IMR-90 (cell line): ENCODE results near the gene PPIAL4G. TPM values are rescaled to one million over a fixed set of nuclear protein-coding genes. Genes with fewer than 3 reads are reported as not detected.

ENCODE experiments used
- ATAC-seq: fragments of 200-7000 bp; cut with Tn5 transposase; 2 replicates; pipeline ENCODE4 v1.9.1; 2020; ENCODE audit warnings: low read depth, mild to moderate bottlenecking, moderate library complexity
- BruUV-seq: library from RNA; stranded (reverse); fragments of 400-500 nt; replicated peaks from 2 replicates; lab custom pipeline; 2021; lab: Mats Ljungman, UMichigan
- CTCF ChIA-PET: fragments of 300-600 bp; formaldehyde crosslinking; extraction: SDS; loops from one replicate; lab custom pipeline; 2021; ENCODE audit warnings: antibody characterized with exemption; lab: Yijun Ruan, JAX
- POLR2A ChIA-PET: fragments of 300-600 bp; sonication (Branson Sonifier 250); formaldehyde crosslinking; loops from one replicate; lab custom pipeline; 2022; ENCODE audit warnings: antibody characterized with exemption; ENCODE audit not compliant: unreplicated experiment; lab: Charles Lee
- DNase-seq: peaks from one replicate; pipeline ENCODE4 v3.0.0; 2013
- H2AFZ ChIP-seq: replicated peaks from 2 replicates; pipeline ENCODE3; 2013; ENCODE audit warnings: low read length, mild to moderate bottlenecking; ENCODE audit not compliant: poor library complexity
- H2AK5ac ChIP-seq: 2 replicates; pipeline ENCODE4 v1.6.1; 2013; ENCODE audit warnings: low read depth, low read length, inconsistent platforms
- H2AK9ac ChIP-seq: replicated peaks from 2 replicates; pipeline ENCODE3; 2013; ENCODE audit warnings: mild to moderate bottlenecking, low read depth, low read length, moderate library complexity; ENCODE audit not compliant: poor library complexity
- H2BK120ac ChIP-seq: 2 replicates; pipeline ENCODE4 v1.6.1; 2013; ENCODE audit warnings: low read depth, low read length, inconsistent platforms
- H2BK15ac ChIP-seq: 3 replicates; pipeline ENCODE4 v1.6.1; 2013; ENCODE audit warnings: low read depth, low read length, inconsistent platforms
- H2BK20ac ChIP-seq: 2 replicates; pipeline ENCODE4 v1.6.1; 2013; ENCODE audit warnings: low read depth, mild to moderate bottlenecking, inconsistent platforms, low read length, moderate library complexity
- H2BK5ac ChIP-seq: 2 replicates; pipeline ENCODE4 v1.6.1; 2013; ENCODE audit warnings: mild to moderate bottlenecking, low read depth, low read length, inconsistent platforms; ENCODE audit not compliant: poor library complexity, severe bottlenecking
- H3K14ac ChIP-seq: replicated peaks from 2 replicates; pipeline ENCODE4 v1.6.1; 2013; ENCODE audit warnings: low read depth, low read length, inconsistent platforms
- H3K18ac ChIP-seq: 2 replicates; pipeline ENCODE4 v1.6.1; 2013; ENCODE audit warnings: low read depth, low read length, control low read depth
- H3K23ac ChIP-seq: 2 replicates; pipeline ENCODE4 v1.6.1; 2013; ENCODE audit warnings: low read depth, low read length, inconsistent platforms
- H3K27ac ChIP-seq: 2 replicates; pipeline ENCODE4 v1.5.1; 2013; ENCODE audit warnings: mild to moderate bottlenecking, control low read depth, low read length; ENCODE audit not compliant: insufficient read depth
- H3K27me3 ChIP-seq: 2 replicates; pipeline ENCODE4 v1.6.1; 2013; ENCODE audit warnings: low read length; ENCODE audit not compliant: control insufficient read depth, insufficient read depth
- H3K36me3 ChIP-seq: 2 replicates; pipeline ENCODE4 v1.6.1; 2013; ENCODE audit warnings: low read length, mixed read lengths; ENCODE audit not compliant: control insufficient read depth, insufficient read depth
- H3K4ac ChIP-seq: 2 replicates; pipeline ENCODE4 v1.6.1; 2013; ENCODE audit warnings: low read depth, low read length, inconsistent platforms
- H3K4me1 ChIP-seq: 2 replicates; pipeline ENCODE4 v1.6.1; 2013; ENCODE audit warnings: low read length, mixed read lengths; ENCODE audit not compliant: control insufficient read depth, insufficient read depth
- H3K4me2 ChIP-seq: 2 replicates; pipeline ENCODE4 v1.6.1; 2013; ENCODE audit warnings: low read depth, mild to moderate bottlenecking, control low read depth, low read length, moderate library complexity
- H3K4me3 ChIP-seq: 2 replicates; pipeline ENCODE4 v1.5.1; 2013; ENCODE audit warnings: low read depth, mild to moderate bottlenecking, control low read depth, low read length, moderate library complexity; ENCODE audit not compliant: insufficient read depth
- H3K56ac ChIP-seq: 2 replicates; pipeline ENCODE4 v1.6.1; 2013; ENCODE audit warnings: low read length, inconsistent platforms; ENCODE audit not compliant: insufficient read depth; ENCODE audit errors: extremely low read depth
- H3K79me1 ChIP-seq, 2 experiments: 2 replicates each; pipeline ENCODE4 v1.6.1; 2013; ENCODE audit warnings: low read length in 2 of 2, inconsistent platforms in 1 of 2, low read depth in 1 of 2
- H3K9ac ChIP-seq: 2 replicates; pipeline ENCODE4 v1.6.1; 2013; ENCODE audit warnings: low read depth, low read length, control low read depth
- H3K9me1 ChIP-seq: 2 replicates; pipeline ENCODE4 v1.6.1; 2013; ENCODE audit warnings: low read length, inconsistent platforms; ENCODE audit not compliant: insufficient read depth
- H3K9me3 ChIP-seq: 2 replicates; pipeline ENCODE4 v1.6.1; 2013; ENCODE audit warnings: low read length; ENCODE audit not compliant: control insufficient read depth, insufficient read depth
- H4K20me1 ChIP-seq: 2 replicates; pipeline ENCODE4 v1.6.1; 2013; ENCODE audit warnings: low read length, inconsistent platforms; ENCODE audit not compliant: insufficient read depth
- H4K5ac ChIP-seq: 2 replicates; pipeline ENCODE4 v1.6.1; 2013; ENCODE audit warnings: mild to moderate bottlenecking, low read depth, low read length, control low read depth
- H4K8ac ChIP-seq, 2 experiments: 2 replicates each; pipeline ENCODE4 v1.6.1; 2013; ENCODE audit warnings: low read depth in 2 of 2, low read length in 2 of 2, control low read depth in 1 of 2, inconsistent platforms in 1 of 2
- H4K91ac ChIP-seq: 2 replicates; pipeline ENCODE4 v1.6.1; 2013; ENCODE audit warnings: low read depth, low read length, inconsistent platforms; ENCODE audit not compliant: insufficient read depth
- BHLHE40 ChIP-seq: fragments of 150-350 bp; IDR thresholded peaks from 2 replicates; pipeline ENCODE4 v1.6.1; 2016; ENCODE audit warnings: mild to moderate bottlenecking, low read depth, low read length
- CEBPB ChIP-seq: IDR thresholded peaks from 2 replicates; pipeline ENCODE4 v1.6.1; 2012; ENCODE audit warnings: low read depth, low read length, improper control_type of control experiment
- CHD1 ChIP-seq: IDR thresholded peaks from 2 replicates; pipeline ENCODE4 v1.6.1; 2012; ENCODE audit warnings: low read depth, low read length, improper control_type of control experiment
- FOS ChIP-seq: fragments of 150-350 bp; IDR thresholded peaks from 2 replicates; pipeline ENCODE4 v1.6.1; 2016; ENCODE audit warnings: low read depth, low read length
- MAFK ChIP-seq: IDR thresholded peaks from 2 replicates; pipeline ENCODE4 v1.6.1; 2012; ENCODE audit warnings: low read depth, low read length, improper control_type of control experiment
- MAZ ChIP-seq: IDR thresholded peaks from 2 replicates; pipeline ENCODE4 v1.6.1; 2012; ENCODE audit warnings: low read depth, mild to moderate bottlenecking, low read length, improper control_type of control experiment, moderate library complexity, borderline replicate concordance
- MXI1 ChIP-seq: IDR thresholded peaks from 2 replicates; pipeline ENCODE4 v1.6.1; 2012; ENCODE audit warnings: low read depth, mild to moderate bottlenecking, low read length, moderate library complexity, borderline replicate concordance
- NFE2L2 ChIP-seq: fragments of 150-350 bp; IDR thresholded peaks from 2 replicates; pipeline ENCODE4 v1.6.1; 2016; ENCODE audit warnings: low read depth, mild to moderate bottlenecking, low read length
- POLR2A ChIP-seq: IDR thresholded peaks from 2 replicates; pipeline ENCODE4 v1.6.1; 2012; ENCODE audit warnings: mild to moderate bottlenecking, low read depth, low read length
- RAD21 ChIP-seq: IDR thresholded peaks from 2 replicates; pipeline ENCODE4 v1.6.1; 2012; ENCODE audit warnings: low read length, improper control_type of control experiment
- RCOR1 ChIP-seq: IDR thresholded peaks from 2 replicates; pipeline ENCODE4 v1.6.1; 2012; ENCODE audit warnings: mild to moderate bottlenecking, low read length, improper control_type of control experiment; ENCODE audit not compliant: insufficient replicate concordance
- RFX5 ChIP-seq: IDR thresholded peaks from 2 replicates; pipeline ENCODE4 v1.8.0; 2012; ENCODE audit warnings: low read depth, mild to moderate bottlenecking, low read length, moderate library complexity
- SMC3 ChIP-seq: fragments of 150-350 bp; IDR thresholded peaks from 2 replicates; pipeline ENCODE4 v1.6.1; 2016; ENCODE audit warnings: low read depth, mild to moderate bottlenecking, antibody characterized with exemption, low read length, moderate library complexity
- WGBS, 2 experiments: methylation state at CpG; one replicate each; pipeline versions ENCODE4 v1.1.5 to v1.1.7; 2013; ENCODE audit warnings: missing lambda C conversion rate in 2 of 2; ENCODE audit not compliant: insufficient read length in 1 of 2; ENCODE audit errors: extremely low coverage in 2 of 2; 5-methylcytosine and 5-hydroxymethylcytosine counted together
- dilution Hi-C: fragments of 300-500 bp; cut with HindIII; formaldehyde crosslinking; loops from one replicate; pipeline ENCODE4 v1.14.3; 2018; ENCODE audit warnings: low sequenced_read_pairs; ENCODE audit not compliant: unreplicated experiment
- in situ Hi-C: fragments of 300-500 bp; cut with MboI; formaldehyde crosslinking; loops from 3 replicates; pipeline ENCODE4 v1.14.3; 2019; ENCODE audit warnings: low sequenced_read_pairs, inconsistent platforms, mixed read lengths
- intact Hi-C: fragments of 100-400 bp; cut with micrococcal nuclease; formaldehyde crosslinking; loops from 2 replicates; pipeline ENCODE4 v1.10.0; 2022
- polyA plus RNA-seq, 3 experiments: library from polyadenylated mRNA; depleted of rRNA; stranded (reverse); fragments of >200 nt; gene quantifications; 2 replicates each; pipeline ENCODE4 v1.2.3, GENCODE V29; 2012; ENCODE audit warnings: low replicate concordance in 1 of 3
- total RNA-seq: library from RNA; depleted of rRNA; stranded (reverse); fragments of >200 nt; gene quantifications from 2 replicates; pipeline ENCODE4 v1.2.3, GENCODE V29; 2012
- TF ChIP-seq, protein P1 (sequence below): fragments of 150-350 bp; IDR thresholded peaks from 2 replicates; pipeline ENCODE4 v1.6.1; 2017; ENCODE audit warnings: mild to moderate bottlenecking, antibody characterized with exemption, low read length, low read depth
- TF ChIP-seq, protein P2 (sequence below): conservative IDR thresholded peaks from 2 replicates; pipeline ENCODE4 v1.5.1; 2012; ENCODE audit warnings: mild to moderate bottlenecking, low read depth, low read length, improper control_type of control experiment
- TF ChIP-seq, protein P3 (sequence below): fragments of 150-350 bp; IDR thresholded peaks from 2 replicates; pipeline ENCODE4 v1.6.1; 2016; ENCODE audit warnings: low read depth, mild to moderate bottlenecking, low read length, moderate library complexity, borderline replicate concordance

The PPIAL4G gene
- total and polyA plus RNA-seq, 2 of the 4 experiments (the other 2 are of a cell fraction) = not detected

DNA sequence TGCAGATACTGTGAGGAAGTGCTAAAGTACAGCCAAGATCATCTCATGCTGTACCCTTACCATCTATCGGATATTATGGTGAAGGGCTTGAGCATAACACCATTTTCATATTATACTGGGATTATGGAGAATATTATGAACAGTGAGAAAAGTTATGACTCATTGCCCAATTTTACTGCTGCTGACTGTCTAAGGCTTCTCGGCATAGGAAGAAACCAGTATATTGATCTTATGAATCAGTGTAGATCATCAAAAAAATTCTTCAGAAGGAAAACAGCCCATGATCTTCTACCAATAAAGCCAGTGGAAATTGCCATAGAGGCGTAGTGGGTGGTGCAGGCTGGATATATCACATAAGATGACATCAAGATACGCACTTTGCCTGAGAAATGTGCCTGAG lies 47.7 kb downstream of the PPIAL4G start:
- Histone ChIP-seq H3K4me3 (no peak overlapping the region), H3K9me1 (no peaks in the 10 kb centered on the region; the same call in 1 of the 2 replicates), H3K4ac (no peak overlapping the region), H3K27me3 (no peaks in the 10 kb centered on the region), H2BK120ac (no peak overlapping the region), H3K18ac (no peak overlapping the region), H3K14ac (no peak overlapping the region), H3K27ac (no peak overlapping the region), H4K91ac (no peak overlapping the region), H3K4me2 (no peak overlapping the region), H3K9ac (no peak overlapping the region), H2AK9ac (no peak overlapping the region), H3K9me3 (no peaks in the 10 kb centered on the region), H2AFZ (no peak overlapping the region), H2BK15ac (no peak overlapping the region), H3K36me3 (peaks cover 2% of the 10 kb centered on the region; the same call in 1 of the 2 replicates), H4K5ac (no peak overlapping the region), H2AK5ac (no peak overlapping the region), H3K56ac (no peak overlapping the region), H3K23ac (no peak overlapping the region), H4K20me1 (no peaks in the 10 kb centered on the region), H4K8ac (no peak overlapping the region), H2BK20ac (no peak overlapping the region), H2BK5ac (no peak overlapping the region), H3K4me1 (no peaks in the 10 kb centered on the region), H3K79me1 (no peaks in the 10 kb centered on the region)
- intact Hi-C loops (no loop called here), dilution Hi-C loops (no loop called here), in situ Hi-C loops (no loop called here)
- BruUV-seq = no TSS peak
- ATAC-seq (no peak), DNase-seq (no peak)
- POLR2A ChIA-PET = no interaction called here
- CTCF ChIA-PET = no interaction called here
- TF ChIP-seq MXI1 (no peak), NFE2L2 (no peak), SMC3 (no peak), RAD21 (no peak), RFX5 (no peak), FOS (no peak), CHD1 (no peak), CEBPB (no peak), BHLHE40 (no peak), MAFK (no peak), POLR2A (no peak), RCOR1 (no peak), MAZ (no peak)
- TF ChIP-seq, protein P1, sequence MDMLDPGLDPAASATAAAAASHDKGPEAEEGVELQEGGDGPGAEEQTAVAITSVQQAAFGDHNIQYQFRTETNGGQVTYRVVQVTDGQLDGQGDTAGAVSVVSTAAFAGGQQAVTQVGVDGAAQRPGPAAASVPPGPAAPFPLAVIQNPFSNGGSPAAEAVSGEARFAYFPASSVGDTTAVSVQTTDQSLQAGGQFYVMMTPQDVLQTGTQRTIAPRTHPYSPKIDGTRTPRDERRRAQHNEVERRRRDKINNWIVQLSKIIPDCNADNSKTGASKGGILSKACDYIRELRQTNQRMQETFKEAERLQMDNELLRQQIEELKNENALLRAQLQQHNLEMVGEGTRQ = no peak
- TF ChIP-seq, protein P2, sequence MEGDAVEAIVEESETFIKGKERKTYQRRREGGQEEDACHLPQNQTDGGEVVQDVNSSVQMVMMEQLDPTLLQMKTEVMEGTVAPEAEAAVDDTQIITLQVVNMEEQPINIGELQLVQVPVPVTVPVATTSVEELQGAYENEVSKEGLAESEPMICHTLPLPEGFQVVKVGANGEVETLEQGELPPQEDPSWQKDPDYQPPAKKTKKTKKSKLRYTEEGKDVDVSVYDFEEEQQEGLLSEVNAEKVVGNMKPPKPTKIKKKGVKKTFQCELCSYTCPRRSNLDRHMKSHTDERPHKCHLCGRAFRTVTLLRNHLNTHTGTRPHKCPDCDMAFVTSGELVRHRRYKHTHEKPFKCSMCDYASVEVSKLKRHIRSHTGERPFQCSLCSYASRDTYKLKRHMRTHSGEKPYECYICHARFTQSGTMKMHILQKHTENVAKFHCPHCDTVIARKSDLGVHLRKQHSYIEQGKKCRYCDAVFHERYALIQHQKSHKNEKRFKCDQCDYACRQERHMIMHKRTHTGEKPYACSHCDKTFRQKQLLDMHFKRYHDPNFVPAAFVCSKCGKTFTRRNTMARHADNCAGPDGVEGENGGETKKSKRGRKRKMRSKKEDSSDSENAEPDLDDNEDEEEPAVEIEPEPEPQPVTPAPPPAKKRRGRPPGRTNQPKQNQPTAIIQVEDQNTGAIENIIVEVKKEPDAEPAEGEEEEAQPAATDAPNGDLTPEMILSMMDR = no peak
- TF ChIP-seq, protein P3, sequence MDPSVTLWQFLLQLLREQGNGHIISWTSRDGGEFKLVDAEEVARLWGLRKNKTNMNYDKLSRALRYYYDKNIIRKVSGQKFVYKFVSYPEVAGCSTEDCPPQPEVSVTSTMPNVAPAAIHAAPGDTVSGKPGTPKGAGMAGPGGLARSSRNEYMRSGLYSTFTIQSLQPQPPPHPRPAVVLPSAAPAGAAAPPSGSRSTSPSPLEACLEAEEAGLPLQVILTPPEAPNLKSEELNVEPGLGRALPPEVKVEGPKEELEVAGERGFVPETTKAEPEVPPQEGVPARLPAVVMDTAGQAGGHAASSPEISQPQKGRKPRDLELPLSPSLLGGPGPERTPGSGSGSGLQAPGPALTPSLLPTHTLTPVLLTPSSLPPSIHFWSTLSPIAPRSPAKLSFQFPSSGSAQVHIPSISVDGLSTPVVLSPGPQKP = no peak
- 100% methylated on average over 2 of the region's 4 CpGs; no CpG with 5 or more reads in 1 of the 2 experiments for whole genome bisulfite sequencing, 2 experiments
